Pons (tissue), 1 donor: ENCODE results near the gene TSEN2.
"Not testable (repeated sequence)": the region's sequence is repeated elsewhere in the genome, so short reads cannot be mapped to it uniquely, and the experiment has no call there.

ENCODE experiments used
- DNase-seq: peaks from one replicate; pipeline ENCODE4 v3.0.0-alpha.2; 2016; ENCODE audit warnings: low spot score

TSEN2 gene

DNA sequence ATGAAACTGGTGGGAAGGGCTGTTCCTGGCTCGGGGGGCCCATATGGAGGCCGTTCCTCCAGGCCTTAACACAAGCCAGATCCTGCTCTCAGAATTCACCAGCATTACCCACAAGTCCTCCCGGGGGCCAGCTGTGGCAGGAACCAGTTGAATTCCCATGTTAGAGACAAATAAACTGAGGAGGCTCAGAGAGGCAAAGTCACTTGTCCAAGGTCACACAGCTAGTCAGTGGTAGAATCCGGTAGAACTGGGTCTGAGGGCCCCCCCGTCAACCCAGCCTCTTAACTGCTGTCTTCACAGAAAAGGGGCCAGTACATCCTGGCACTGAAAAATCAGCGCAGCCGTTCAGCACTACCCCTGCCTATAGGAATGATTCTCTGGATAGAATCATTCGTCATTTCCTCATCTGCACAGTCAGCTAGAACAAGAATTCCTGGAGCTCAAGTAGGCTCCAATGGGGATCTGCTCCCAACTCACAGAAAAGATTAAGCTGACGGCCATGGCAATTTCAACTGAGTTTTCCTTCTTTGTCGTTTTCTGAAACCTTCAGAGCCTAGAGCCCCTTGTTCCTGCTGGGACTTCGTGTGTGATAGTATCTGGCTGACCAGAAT, 12.2 kb upstream of the TSEN2 start:
- no peak for DNase-seq

DNA sequence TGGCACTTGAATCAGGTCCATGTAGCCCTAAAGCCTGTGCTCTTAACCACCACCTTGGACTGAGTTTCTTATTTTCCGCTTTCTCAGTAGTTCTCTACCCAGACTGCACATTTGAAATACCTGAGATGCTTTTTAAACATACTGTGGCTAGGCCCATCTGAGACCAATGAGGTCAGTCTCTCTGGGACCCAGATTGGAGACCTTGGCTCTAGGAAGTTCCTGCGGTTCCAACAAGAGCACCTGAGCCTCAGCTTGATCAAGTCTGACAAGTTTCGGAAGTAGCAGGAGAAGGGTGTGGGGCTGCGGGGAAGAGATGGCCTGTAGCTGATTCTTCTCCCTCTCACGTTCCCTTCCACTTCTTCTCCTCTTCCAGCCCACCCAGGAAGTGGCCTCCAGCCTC, 11.5 kb upstream of the TSEN2 start:
- no peak for DNase-seq

DNA sequence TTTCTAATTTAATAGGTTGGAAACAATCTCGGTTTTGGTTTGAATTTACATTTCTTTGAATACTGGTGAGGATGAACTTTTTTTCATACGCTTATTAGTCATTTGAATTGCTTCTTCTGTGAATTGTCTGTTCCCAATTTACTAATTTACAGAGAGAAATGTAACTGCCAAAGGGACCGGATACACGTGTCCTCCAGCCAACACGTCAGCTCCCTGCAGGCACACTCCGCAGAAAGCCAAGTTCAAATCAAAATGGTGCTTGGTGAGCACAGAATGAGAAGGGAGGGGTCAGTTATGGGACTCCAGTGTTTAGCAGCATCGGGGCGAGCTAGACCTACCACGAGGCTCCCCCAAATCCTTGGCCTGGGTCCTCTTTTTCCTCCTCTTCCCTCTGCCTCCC, 10.8 kb upstream of the TSEN2 start:
- DNase-seq, result no peak

DNA sequence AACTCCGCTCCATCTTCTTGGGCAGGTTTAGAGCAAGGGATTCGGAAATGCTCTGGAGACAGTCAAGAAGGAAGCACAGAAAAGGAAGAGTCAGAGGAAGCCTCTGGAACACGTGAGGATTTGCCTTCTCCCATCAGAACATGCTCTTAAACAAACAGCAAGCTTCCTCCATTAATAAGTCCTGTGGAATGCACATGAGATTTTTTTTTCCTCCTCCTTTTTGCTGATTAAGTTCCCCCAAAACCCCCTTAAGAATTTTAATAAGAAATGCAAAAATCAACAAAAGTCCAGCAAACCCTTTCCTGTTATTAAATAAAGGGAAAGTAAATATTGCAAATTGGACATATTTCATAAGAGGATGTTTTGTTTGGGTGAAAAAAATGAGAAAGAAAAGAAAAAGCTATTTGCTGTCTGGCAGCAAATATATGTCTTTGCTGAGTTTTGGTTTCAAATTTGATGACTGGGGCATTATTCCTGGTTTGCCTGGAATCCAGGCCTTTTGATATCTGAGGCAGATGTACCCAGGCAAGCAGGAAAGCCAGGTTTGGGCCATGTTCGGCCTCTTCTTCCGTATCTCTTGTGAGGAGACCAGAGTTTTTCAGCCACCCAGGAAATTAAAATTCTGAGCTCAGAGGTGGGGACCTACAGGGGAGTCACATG, 7.9 kb upstream of the TSEN2 start:
- no peak for DNase-seq

DNA sequence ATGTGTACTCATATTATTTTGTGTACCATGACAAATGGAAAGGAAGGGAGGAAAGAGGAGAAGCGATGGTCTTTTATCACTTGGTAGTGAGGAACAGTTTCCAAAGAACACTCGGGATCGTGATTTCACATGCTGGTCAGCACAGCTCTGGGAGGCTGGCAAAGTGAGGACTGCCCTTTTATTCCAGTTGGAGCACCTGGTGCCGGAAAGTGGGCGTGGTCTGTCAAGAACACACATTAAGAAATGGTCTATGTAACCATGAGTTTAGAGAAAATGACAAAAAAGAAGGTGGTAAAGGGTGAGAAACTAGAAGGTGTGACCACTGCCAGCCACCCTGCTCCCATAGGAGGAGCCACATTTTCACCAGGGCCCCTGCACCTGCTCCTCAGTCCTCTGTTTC, 7.0 kb upstream of the TSEN2 start:
- no peak for DNase-seq

DNA sequence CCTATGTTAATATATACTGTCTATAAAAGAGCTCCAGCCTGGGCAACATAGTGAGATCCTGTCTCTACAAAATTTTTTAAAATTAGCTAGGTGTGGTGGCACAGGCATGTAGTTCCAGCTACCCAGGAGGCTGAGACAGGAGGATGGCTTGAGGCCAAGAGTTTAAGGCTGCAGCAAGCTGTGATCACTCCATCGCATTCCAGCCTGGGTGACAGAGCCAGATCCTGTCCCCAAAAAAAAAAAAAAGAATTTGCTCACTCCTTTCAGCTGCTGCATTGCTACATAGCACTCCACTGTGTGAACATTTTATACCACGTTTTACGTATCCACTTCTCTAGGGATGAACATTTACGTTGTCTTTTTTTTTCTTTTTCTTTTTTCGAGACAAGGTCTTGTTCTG, 6.0 kb upstream of the TSEN2 start:
- DNase-seq, result no peak

DNA sequence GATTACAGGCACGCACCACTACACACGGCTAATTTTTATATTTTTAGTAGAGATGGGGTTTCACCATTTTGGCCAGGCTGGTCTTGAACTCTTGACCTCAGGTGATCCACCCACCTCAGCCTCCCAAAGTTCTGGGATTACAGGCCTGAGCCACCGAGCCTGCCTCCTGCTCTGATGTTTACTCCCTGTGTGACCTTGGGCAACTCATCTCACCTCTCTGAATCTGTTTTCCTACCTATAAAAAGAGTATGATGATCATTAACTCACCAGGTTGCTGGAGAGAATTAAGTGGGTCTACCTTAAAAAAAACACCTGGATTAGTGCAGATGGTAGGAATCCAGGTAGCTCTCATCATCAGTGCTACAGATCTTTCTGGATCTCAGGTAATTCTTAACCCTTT, 5.1 kb upstream of the TSEN2 start:
- not testable (repeated sequence) for DNase-seq

DNA sequence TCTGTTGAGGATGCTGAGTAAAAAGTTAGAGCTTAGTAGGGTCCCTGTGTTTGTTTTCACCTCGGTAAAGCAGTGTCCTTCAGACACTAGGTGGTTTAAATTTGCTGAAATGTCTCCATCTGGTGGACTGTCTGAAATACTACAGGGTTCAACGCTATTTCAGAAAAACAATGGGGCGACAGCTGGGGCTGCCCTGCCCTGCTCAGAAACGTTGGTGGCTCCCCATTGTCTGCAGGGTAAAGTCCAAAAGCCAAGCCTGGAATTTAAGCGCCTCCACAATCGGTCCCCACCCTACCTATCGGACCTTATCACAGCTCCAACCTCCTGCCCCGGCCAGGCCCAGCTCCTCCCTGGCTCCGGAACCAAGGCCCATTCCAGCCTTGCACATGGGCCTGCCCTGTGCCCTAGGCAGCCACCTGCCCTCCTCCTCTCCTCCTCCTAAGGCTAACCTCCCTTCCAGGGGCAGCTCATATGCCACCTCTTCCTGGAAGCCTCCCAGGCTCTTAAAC, 4.3 kb upstream of the TSEN2 start:
- peak; percentile 48 for DNase-seq

DNA sequence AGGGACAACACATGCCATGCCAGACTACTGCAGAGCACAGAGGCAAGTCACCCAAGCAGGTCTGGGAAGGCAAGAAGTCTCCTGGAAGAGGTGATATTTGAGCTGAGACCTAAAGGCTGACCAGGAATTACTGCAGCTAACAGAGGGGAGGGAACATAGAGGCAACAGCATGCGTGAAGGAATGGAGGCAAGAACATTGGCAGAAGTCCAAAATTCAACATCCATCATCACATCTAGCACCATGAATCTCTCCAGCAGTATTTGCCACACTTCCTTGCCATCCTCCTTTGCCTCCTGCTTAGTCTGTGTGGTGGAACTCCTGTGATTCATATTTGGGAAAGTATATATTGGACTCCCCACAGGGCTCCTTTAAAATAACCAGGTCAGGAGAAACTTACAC, 870 bp upstream of the TSEN2 start:
- peak; percentile 20 for DNase-seq

DNA sequence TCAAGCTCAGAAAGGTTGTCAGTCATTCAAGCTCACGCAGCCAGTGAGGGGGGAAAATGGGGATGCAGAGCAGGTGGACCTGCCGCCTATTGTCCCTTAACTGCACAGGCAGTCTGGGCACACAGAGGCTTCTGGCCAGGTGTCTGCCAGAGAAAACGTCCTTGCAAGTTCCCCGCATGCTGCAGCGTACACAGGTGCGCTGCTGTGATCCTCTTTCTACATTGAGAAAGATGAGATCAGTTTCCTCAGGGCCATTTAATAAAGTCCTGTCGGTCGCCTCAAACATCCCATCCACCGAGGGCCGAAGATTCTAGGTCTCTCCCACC, 445 bp upstream of the TSEN2 start:
- no peak for DNase-seq

DNA sequence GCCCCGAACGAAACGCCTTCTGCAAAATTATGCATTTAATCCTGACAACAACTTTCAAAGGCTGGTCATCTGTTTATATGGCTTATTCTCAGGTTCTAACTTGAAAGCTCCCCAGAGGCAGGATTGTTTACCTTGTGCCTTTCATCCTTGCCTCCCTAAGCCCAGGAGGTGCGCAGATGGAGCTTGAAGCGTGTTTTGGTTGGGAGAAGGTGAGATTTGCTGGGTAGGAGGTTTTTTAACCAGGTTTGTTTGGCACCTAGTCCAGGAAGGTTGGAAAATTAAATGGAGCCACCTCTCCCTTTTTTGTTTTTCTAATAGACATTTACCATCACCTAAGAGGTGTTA, 675 bp downstream of the TSEN2 start:
- no peak for DNase-seq

DNA sequence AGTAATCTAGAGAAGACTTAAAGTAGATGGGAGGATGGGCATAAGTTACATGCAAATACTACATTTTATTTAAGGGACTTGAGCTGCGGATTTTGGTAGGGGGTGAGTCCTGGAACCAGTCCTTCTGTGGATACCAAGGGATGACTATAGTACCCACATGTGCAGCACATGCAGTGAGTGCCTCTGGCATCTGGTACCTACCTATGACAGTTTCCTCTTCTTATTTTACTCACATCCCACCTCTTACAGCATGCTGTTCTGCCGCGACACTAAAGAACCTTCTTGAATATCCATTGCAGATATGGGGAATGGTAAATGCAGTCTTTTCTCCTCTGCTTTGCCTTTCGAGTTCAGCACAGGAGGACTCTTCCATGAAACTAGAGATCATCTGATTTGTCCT, 1.7 kb downstream of the TSEN2 start:
- DNase-seq, result no peak

DNA sequence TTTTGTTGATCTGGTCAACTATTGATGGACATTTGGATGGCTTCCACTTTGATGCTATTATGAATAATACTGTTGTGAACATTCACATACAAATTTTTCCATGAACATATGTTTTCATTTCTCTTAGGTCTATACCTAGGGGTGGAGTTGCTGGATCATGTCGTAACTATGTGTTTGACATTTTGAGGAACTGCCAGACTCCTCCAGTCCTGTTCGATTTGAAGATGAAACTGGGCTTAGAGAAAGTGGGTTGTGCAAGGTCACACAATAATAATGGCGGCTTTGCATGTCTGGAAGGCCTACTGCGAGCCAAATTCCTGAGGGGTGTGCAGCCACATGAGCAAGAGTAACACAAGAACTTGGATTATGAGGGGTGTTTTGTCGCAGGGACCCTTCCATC, 2.6 kb downstream of the TSEN2 start:
- no peak for DNase-seq

DNA sequence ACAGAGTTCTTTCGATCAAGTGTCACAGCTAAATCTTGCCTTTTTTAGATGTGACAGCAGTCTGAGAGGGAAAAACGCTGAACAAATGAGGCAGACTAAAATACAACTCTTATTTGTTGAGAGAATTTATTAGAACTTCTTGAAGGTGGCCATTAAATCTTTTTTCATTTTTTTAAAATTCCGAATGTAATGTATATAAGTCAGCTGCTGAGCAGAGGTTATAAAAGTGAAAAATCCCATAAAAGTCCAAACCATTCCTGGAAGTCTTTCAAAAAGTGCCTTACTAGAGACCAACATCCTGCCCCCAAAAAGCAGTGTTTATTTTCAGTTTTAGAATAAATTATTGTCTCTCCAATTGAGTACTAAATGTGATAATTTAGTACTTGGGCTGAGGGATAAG, 3.1 kb downstream of the TSEN2 start:
- no peak for DNase-seq

DNA sequence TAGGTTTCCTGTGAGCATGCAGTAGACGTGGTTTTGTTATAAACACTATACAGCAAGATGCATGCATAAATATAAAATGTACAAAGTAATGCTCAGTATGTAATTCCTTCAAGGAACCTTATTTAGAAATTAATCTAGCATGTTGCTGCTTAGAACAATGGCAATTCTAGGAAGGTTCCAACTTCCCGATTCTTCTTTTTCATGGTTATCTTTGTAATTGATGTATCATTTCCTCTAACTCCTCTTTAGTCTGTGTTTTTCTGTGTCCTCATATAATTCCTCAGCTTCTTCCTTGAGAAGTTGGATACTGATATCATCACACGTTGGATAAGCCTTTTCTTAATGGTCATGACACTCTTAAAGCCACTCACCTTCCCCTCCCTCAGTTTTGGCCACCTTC, 3.5 kb downstream of the TSEN2 start:
- DNase-seq, result no peak

DNA sequence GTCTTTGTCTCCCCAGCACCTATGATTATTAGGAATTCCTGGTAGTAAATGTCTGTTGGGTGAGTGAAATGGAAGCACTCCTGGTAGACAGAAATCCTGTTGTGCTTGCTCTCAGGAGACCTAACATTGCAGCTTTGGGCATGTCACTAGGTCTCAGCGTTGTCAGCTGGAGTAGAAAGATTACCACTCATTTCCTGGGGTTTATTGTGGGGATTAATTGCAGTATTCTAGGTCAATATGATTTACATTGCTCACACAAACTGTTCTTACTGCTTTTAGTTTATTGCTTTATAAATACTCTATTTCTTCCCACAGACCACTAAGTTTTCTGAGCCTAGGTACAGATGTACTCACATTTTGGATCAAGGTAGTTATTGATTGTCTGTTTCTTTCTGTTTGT, 5.1 kb downstream of the TSEN2 start:
- no peak for DNase-seq

DNA sequence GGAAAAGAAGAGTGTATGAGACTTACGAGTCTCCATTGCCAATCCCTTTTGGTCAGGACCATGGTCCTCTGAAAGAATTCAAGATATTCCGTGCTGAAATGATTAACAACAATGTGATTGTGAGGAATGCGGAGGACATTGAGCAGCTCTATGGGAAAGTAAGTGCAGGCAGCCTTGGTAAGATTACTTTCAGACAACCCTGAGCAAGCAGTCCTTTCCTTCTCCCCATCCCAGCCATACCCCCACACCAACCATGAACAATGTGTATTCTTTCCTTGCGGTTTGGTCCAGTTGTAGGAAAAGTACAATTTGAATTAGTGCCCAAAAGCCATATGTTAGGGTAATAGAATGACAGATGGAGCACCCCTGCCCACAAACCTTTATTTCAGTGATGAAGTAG, 5.6 kb downstream of the TSEN2 start:
- no peak for DNase-seq

DNA sequence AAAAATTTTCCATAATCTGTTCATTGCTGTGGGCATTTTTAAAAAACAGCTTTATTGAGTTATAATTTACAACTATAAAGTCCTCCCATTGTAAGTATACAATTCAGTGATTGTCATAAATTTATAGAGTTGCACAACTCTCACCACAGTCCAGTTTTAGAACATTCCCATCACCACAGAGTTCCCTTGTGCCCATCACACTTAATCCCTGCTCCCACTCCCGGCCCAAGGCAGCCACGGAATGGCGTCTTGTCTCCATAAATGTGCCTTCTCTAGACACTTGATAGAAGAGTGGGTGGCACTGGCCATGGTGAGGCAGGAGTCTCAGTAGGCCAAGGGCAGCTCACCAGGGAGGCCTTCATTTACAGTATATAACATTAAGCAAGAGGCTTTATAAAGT, 6.3 kb downstream of the TSEN2 start:
- DNase-seq, result no peak

DNA sequence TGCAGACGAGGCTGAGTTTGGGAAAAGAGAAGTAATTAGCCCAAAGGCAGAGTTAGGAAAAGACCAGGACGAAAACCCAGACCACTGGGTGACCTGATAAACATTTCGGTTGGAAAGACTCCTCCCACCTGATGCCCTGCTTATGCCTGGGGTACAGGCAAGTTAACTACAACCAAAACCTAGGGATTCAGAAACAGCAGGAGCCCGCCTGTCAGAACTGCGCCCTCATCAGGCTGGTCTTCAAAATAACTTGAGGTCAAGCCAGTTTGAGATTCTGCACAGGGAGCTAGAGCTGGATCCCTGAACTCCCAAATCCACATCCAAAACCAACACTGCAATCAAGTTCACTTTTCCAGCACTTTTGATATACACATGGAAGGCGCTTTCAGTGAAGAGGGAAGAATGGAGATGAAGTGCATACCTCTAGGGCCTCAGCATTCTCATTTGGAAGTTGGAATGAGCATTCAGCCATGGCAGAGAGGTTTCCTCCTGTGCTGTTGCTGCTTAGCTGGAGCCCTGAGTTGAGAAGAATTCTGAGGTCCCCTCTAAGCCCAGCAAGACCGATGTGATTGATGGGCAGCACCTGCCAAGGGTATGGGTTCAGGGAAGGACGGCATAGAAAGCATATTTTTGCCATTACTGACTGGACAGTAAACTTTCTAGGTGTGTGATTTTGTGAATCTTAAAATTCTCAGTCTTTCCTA, 11.6 kb downstream of the TSEN2 start:
- DNase-seq, result no peak

DNA sequence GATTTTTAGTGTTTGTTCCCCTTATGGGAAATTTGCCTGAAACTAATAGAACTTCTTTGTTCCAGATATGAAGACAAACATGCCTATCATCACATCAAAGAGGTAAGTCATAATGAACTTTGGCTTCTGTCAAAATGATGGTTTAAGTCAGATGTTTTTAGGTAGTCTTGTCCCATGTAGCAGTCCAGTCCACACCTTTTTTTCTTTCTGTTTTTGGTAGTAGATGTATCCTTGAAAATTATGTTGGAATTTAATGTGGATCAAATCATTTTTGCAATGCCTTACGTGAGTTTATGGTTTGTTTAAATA, 12.1 kb downstream of the TSEN2 start:
- DNase-seq, result no peak

DNA sequence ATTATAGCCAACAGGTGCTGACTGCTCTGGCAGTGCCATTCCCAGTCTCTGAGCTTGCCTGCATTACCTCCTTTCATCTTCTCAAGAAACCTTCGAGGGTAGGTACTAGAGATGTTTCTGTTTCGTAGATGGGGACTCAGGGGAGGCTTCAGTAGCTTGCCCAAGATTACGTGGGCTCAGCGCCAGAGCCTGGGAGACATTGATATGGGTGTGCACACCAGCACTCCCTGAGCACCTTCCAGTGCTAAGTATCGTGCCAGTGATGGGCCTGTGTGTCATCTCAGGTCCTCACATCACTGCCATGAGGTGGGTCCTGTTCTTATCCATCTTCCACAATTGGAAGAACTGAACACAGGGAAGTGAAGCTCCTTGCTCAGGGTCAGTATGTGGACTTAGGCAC, 15.2 kb downstream of the TSEN2 start:
- DNase-seq, result no peak

DNA sequence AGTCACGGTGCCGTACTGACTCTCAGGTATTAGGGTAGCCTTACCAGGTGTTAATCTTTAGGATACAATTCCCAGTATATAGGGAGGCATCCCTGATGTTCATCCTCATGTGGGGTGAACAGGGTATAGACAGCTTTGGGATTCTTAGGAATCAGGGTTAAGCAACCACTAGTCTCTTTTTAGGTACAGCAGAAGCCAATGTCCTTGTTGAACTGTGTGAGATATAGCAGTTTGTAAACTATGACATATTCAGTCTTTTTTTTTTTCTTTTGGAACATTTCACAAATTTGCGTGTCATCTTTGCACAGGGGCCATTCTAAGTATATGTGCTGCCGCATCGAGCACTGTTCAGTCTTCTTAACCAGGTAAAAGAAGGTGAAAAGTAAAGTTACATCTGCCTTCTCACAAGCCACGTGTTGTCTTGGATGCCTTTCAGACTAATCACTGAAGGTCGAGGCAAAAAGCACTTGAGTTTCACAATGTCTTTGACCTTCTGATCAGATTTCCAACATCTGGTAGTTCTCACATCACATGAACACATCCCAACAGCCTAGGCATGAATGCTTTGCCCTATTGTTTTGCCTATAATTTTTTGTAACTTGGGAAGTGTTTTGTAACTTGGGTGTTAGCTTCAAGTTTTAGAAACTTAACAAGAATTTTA, 17.2 kb downstream of the TSEN2 start:
- no peak for DNase-seq

DNA sequence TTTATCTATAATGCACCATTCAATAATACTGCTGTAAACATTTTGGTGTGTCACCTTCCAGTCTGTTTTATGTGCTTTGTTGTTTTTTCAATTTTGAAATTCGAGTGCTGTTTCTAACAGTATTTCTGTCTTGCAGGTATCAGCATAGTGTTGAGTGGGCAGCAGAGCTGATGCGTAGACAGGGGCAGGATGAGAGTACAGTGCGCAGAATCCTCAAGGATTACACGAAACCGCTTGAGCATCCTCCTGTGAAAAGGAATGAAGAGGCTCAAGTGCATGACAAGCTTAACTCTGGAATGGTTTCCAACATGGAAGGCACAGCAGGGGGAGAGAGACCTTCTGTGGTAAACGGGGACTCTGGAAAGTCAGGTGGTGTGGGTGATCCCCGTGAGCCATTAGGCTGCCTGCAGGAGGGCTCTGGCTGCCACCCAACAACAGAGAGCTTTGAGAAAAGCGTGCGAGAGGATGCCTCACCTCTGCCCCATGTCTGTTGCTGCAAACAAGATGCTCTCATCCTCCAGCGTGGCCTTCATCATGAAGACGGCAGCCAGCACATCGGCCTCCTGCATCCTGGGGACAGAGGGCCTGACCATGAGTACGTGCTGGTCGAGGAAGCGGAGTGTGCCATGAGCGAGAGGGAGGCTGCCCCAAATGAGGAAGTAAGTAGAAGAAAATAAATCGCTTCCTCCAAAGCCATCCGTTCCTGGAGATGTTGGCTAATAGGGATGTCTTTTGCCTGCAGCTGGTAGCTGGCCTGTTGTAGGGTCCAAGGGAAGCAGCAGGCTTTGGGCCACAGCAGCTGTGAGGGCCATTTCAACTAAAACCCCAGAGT, 19.1 kb downstream of the TSEN2 start:
- peak; percentile 25 for DNase-seq
